ENCODE measurements around the gene RARS2. TPM values are rescaled to one million over a fixed set of nuclear protein-coding genes. Genes with fewer than 3 reads are reported as not detected.

RARS2 gene
- total RNA-seq, 2 experiments from 2014 or later, result 23.2 to 24.3 TPM

- Mint-ChIP-seq H3K27me3 (no peaks in the 10 kb centered on the region), H3K27ac (no peak overlapping the region), H3K4me3 (no peak overlapping the region), H3K9me3 (no peaks in the 10 kb centered on the region), H3K4me1 (peaks cover 12% of the 10 kb centered on the region), H3K36me3 (ENCODE audit: low read depth) (peaks cover 30% of the 10 kb centered on the region)
- ChIA-PET CTCF (no interaction called here), POLR2A (no interaction called here)
- no peak for DNase-seq
Measured at GRCh38 chr6:87481931-87482330, 107.9 kb downstream of the RARS2 start.

DNA sequence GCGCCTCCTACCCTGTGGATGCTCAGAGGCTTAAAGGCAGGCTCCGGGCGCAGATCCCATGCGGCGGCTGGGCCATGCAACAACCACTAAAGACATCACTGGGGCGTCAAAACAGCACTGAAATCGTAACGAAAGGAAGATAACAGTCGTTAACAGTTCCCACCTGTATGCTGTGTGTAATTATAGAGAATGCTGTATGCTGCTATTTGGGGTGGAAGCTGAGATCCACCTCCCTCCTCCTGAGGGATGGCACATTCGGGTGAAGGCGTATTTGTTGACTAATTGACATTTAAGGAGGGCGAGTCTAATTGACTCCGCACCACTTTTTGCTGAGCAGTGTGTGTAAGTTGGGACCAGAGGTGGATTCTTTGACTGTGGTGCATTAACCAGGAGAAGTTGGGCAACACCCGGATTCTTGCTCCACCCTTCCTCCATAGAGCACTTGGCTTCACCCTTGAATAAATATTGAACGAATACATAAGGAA lies 116.3 kb downstream of the RARS2 start:
- H3K36me3 Mint-ChIP-seq (ENCODE audit: low read depth), result peaks cover 10% of the 10 kb centered on the region
- peak overlapping the region; percentile 91 for H3K27ac Mint-ChIP-seq
- H3K4me3 Mint-ChIP-seq, result peak overlapping the region; percentile 98
- ChIA-PET CTCF (interaction anchor here (1.4 to 1.5 kb wide), 2 partner anchors 116 to 227 kb away, joined by 4 read pairs; partner anchors contain the start of genes ORC3 and RARS2), POLR2A (no interaction called here)
- peaks cover 2% of the 10 kb centered on the region for H3K27me3 Mint-ChIP-seq
- DNase-seq, result no peak
- peaks cover 24% of the 10 kb centered on the region for H3K4me1 Mint-ChIP-seq
- H3K9me3 Mint-ChIP-seq, result no peaks in the 10 kb centered on the region

- Mint-ChIP-seq H3K4me3 (peak within 1 kb of the TSS; percentile 98), H3K27ac (peak within 1 kb of the TSS; percentile 91), H3K9me3 (no peaks in the 10 kb centered on the region), H3K4me1 (peaks cover 24% of the 10 kb centered on the region), H3K27me3 (peaks cover 7% of the 10 kb centered on the region), H3K36me3 (ENCODE audit: low read depth) (peaks cover 4% of the 10 kb centered on the region)
- peak; percentile 82 for DNase-seq
- ChIA-PET CTCF (interaction anchor here (1.0 to 1.5 kb wide), 4 partner anchors 12 to 394 kb away, joined by 3 to 5 read pairs (median 4); partner anchors contain the start of gene SMIM8), POLR2A (interaction anchor here (1.3 to 1.7 kb wide), 2 partner anchors 116 to 229 kb away, joined by 3 to 7 read pairs; partner anchors contain the start of gene AKIRIN2)
Measured at GRCh38 chr6:87472525-87473418, 117.0 kb downstream of the RARS2 start, which contains the start of gene SLC35A1. TSS of gene SLC35A1 (plus strand) at chr6:87472974. CDS start at chr6:87473004, 30 bp downstream.

DNA sequence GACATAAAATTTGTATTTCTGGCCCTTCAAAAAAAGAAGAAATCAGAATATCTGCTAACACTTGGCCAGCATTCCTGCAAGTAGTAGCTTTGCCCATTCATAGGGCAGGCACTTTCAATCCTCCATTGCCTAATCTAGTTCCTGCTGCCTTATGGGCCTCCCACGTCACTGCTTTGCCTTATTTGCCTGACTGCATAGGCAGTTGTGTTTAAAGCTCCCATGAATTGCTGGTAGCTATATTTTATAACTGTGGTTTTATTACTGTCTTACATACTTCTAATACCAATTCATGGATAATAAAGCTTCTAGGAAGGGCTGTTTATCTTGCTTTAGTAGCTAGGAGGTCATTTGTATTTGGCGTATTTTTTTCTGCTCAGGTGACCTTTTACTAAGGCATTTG lies 124.7 kb downstream of the RARS2 start:
- ChIA-PET CTCF (interaction anchor here (0.6 kb wide), 1 partner anchor 325 kb away, joined by 3 read pairs; no protein-coding TSS in a partner anchor), POLR2A (no interaction called here)
- Mint-ChIP-seq H3K4me3 (no peak overlapping the region), H3K27me3 (peaks cover 50% of the 10 kb centered on the region), H3K27ac (no peak overlapping the region), H3K9me3 (no peaks in the 10 kb centered on the region), H3K4me1 (no peaks in the 10 kb centered on the region), H3K36me3 (ENCODE audit: low read depth) (no peaks in the 10 kb centered on the region)
- no peak for DNase-seq

Other genes with a start within 250 kb of the RARS2 start
- 1 to 10 TPM in 1 of 2 experiments, under 1 TPM in 1; 0.86 to 1.4 TPM for gene C6orf163, start 245.2 kb downstream of the RARS2 start, total RNA-seq
- not detected for gene CFAP206, start 182.0 kb downstream of the RARS2 start, total RNA-seq
- gene SLC35A1, start 117.0 kb downstream of the RARS2 start, total RNA-seq, result 10 to 100 TPM; 14.2 to 14.6 TPM
- 10 to 100 TPM; 24.1 to 24.5 TPM for gene ORC3, start 148 bp upstream of the RARS2 start, total RNA-seq
- gene AKIRIN2, start 112.2 kb upstream of the RARS2 start, total RNA-seq, result 10 to 100 TPM; 56.5 to 58.5 TPM